ENCODE results near the gene GRK5.
A peak's percentile ranks its signal among the peaks of the same experiment; 100 is the strongest.

Gene GRK5

GRCh38 chr10:119384127-119384526, 176.8 kb downstream of the GRK5 start:
- no peak for DNase-seq

- DNase-seq = no peak
Measured at GRCh38 chr10:119386666-119387065, 179.3 kb downstream of the GRK5 start.

DNA sequence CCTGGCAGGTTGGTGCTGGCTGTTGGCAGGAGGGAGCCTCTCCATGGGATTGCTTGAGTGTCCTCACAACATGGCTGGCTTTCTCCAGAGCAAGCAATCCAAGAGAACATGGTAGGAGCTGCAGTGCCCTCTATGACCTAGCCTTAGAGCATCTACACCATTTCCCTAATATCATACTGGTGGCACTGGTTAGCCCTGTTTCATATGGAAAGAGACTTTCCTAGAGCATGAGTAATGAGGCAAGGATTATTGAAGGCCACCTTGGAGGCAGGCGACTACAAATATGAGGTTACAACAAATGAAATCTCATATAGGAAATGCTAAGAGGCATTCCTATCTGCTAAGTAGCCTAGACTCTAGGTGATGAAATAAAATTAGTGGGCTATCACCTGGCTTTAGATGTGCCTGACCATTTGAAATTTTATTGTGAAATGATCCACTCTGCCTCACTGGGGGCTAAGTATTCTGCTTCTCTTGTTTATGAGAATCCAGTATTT, 181.5 kb downstream of the GRK5 start:
- no peak for DNase-seq

DNA sequence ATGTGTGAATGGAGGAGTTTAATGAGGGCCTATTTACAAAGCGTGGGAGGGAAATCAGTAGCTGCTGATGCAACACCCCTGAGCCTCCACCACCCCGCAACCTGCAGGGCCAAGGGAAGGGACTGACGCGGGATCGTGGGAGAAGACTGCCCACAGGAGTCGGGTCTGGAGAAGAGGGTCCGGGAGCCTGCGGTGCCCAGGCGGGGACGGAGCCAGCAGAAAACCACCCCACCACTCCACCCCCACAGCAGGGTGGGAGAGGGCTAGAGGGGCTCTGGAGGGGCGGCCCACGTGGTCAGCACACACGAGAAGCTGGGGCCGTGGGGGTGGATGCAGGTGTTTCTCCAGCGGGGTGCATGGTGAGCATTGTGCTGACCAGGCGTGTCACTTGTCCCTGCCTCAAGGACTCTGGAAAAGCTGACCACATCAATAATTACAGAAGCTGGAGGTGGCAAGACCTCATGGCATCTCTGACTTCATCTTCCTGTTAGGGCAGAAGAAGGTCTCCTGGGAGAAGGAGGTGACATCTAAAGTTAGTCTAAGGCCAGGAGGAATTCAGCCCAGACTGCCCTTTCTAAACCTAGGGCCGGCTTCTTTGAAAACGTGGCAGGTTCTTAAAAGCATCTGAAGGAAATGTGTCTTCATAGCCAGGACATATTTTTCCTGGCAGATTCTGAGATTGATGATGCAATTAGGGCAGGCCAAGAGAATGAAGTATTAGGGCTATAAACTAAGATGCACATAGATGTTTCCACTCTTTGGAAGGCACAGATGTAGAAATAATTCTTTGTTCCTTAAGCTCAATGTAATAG, 184.3 kb downstream of the GRK5 start:
- DNase-seq = no peak

DNA sequence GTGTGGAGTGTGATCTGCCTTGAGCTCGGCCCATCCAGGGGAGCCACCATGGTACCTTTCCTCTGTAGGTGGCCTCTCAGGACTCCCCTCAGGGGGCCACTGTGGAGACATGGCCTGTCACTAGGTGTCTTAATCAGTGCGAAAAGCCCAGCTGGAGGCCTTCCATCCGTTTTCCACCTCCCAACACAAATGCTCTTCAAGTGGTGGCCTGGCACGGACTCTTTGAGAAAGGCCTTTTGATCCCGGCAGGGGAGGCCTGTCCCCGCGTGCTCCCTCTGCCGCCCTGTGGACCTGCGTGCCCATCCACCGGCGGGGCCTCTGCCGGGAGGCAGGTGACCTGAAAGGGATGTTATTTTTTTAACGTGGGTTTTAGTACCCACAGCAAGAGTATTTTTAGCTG, 185.6 kb downstream of the GRK5 start:
- DNase-seq = no peak

DNA sequence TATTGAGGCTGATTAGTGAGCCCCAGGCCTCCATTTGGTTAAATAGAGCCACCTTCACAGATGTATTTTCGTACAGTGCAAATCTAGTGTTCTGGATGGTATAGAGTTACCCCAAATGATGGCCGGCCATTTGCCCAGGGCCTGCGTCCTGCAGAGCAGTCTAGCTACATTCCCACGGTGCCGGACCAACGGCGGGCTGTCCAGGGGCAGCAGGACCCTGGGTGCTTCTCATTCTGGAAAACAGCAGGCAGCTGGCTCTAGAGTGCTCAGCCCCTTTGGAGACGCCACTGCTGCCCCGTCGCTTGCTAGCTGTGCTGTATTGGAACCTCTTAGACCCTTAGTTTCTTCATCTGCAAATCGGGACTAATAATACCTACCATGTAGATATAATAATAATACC, 186.1 kb downstream of the GRK5 start:
- DNase-seq = no peak

DNA sequence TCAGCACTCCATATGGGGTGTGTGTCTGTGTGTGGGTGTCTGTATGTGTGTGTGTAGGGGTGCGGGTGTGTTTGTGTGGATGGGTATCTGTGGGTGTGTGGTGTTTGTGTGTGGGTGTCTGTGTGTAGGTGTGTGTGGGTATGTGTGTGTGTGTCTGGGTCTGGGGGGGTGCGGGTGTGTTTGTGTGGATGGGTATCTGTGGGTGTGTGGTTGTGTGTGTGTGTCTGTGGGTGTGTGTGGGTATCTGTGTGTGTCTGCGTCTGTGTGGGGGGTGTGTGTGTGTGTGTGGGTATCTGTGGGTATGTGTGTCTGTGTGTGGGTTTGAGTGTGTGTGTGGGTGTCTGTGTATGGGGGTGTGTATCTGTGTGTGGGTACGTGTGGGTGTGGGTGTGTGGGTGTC, 186.5 kb downstream of the GRK5 start:
- DNase-seq = no peak

DNA sequence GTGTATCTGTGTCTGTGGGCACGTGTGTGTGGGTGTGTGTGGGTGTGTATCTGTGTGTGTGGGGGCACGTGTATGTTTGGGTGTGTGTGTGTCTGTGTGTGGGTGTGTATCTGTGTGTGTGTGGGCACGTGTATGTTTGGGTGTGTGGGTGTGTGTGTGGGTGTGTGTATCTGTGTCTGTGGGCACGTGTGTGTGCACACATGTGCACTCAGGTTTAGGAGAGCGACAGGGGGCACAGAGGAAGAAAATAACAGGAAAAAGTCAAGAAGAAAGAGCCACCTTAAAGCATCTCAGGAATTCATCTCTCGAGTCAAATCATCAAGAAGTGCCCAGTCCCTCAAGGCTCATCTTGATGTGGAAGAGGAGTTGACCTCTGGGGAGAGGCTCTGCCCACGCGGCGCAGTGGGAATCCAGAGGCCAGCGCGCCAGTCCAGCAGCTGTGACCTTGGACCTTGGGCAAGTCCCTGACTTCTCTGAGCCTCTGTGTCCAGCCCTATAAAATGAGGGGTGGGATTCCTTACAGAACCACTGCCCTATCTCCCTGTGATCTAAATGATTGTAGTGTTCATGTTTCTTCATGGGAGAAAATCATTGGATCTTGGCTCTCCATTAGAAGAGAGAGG, 187.4 kb downstream of the GRK5 start:
- no peak for DNase-seq

DNA sequence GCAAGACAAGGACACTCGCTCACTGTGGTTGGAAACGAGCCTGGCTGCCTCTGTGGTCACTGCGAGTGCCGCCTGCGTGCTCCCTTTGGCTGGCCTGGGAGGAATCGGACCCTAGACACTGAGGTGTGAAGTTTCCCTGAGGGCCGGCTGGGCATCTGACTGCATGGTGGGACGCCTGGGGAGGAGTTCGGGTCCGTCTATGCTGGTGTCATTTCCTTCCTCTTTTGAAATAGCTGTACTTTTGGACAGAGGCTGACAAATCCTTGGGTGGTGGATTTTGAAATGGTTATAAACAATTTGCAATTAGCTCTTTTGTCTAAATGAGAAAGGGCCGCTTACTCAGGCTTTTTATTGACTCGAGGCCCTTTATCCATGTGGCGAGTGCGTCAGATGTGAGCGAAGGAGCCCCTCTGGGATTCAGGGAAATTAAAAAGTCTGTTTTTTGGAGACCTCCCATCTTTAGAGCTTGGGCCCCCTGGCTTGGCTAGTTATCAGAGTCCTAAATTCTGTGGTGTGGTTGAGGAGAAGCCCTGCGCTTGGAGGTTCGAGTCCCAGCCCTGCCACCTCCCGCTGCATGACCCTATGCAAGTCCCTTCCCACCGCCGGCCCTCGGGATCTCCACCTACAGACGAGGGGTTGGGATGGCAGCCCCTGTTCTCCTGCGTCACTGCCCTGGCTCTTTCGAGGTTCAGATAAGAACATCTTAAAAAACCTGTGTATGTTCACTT, 188.1 kb downstream of the GRK5 start:
- DNase-seq = no peak

- DNase-seq = no peak
Measured at GRCh38 chr10:119396008-119396708, 188.8 kb downstream of the GRK5 start.

DNA sequence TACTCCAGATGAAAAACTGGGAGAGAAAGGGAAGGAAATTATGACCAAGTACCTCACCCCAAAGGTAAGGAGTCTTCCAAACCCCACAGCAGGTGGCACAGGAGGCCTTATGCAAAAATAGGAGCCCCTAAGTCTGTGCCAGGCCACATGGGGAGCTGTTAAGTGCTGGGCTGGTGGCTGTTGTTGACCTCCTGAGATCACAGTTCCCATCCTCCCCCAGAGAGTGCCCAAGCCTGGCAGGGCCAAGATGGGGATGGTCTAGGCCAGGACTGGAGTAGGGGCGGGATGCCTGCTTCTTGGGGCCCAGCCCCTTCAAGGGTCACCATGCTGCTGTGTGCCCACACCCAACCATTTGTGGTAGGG, 189.3 kb downstream of the GRK5 start:
- no peak for DNase-seq

DNA sequence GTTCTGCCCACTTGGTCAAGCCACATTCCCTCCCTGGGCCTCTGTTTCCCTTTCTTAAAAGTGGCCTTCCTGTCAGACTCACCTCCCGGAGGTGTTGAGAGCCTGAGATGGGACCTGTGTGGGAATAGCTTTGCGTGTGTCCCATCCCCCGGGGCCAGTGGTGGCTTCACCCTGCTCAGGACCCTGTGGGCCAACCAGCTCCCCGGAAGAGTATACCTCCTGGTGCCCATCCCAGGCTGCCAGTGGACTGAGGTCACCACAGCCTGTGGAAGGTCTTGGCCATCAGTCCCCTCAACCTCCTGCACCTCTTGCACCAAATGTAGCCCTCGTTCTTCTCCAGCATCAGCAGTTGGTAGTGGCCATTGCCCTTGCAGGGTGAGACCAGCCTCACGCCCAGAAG, 190.0 kb downstream of the GRK5 start:
- no peak for DNase-seq

DNA sequence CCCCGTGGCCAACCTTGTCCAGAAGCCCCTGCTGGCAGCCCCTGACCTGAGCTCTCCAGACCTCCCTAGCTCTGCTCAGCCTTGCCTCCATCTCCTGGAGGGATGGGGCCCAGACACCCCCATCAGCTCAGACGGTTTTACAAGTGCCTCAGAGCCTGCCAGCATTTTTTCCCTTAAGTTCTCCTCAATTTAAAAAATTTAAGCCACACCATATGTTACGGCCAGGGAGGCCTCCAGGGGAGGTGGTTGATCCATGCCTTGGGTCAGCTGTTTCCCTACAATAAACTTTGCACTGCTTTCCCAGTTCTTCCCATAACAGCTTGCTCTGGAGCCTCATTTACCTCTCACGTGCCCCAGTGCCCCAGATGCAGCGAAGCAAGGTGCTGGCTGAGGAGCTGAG, 191.6 kb downstream of the GRK5 start:
- DNase-seq = no peak

DNA sequence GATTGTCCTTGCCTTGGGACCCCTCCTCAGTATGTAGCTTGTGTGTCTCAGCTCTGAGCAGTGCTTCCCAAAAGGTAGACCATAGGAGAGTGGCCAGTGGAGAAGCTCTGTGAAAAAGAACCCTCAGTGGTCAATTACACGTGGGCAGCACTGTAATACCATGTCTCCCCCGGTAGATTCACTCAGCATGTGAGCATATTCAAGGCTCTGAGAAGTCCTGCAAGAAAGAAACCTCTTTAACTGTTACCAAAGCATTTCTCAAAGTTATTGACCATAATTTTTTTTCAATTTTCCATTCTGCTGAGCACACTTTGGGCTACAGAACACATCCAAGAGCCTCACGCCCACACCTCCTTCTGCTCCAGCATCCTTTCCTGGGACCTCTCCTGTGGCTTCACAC, 192.1 kb downstream of the GRK5 start:
- DNase-seq = no peak

DNA sequence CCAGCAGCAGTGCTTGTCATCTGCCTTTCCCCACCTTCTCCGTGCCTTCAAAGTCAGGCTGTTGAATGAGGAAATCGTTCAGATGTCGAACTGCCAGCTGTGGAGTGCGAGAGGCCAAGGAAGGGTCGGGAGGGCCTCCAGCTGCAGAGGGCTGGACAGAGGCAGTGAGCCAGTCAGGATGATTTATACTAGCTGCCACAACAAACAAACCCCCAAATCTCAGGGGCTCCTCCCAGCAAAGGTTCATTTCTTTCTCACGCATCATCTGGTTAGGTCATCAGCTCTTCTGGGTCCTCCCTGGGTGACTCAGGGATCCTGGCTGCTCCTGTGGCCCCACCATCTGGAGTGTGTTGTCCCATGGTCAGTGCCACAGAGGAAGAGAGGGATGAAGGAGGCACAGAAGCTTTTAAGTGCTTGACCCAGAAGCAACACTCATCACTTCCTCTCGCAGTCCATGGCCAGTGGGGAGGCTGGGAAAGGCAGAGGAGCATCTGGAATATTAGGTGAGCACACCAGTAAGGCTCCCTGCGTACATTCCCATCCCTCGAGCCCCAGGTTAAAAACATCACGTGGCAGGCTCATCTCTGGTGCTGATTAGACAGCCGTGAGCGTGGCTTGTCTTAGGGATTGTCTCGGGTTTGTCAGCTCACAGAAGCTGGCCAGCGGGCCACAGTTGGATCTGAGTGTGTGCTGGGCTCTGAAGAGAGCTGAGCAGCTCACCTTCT, 194.5 kb downstream of the GRK5 start:
- DNase-seq = peak; percentile 50

- DNase-seq = no peak
Measured at GRCh38 chr10:119403921-119404320, 196.6 kb downstream of the GRK5 start.

- no peak for DNase-seq
Measured at GRCh38 chr10:119404719-119405519, 197.5 kb downstream of the GRK5 start.

DNA sequence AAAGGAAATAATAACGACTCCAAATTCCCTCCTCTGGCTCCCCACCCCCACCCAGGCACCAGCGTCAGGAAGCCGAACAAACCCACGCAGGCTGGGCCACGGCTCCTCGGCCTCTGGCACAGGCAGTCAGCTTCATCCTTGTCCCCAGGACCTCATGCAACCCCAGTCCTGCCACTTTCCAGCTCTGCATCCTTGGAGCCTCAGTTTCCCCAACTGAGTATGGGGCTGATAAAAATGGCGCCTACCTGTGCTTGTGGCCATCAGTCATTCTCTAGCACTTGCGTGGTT, 198.1 kb downstream of the GRK5 start:
- no peak for DNase-seq

DNA sequence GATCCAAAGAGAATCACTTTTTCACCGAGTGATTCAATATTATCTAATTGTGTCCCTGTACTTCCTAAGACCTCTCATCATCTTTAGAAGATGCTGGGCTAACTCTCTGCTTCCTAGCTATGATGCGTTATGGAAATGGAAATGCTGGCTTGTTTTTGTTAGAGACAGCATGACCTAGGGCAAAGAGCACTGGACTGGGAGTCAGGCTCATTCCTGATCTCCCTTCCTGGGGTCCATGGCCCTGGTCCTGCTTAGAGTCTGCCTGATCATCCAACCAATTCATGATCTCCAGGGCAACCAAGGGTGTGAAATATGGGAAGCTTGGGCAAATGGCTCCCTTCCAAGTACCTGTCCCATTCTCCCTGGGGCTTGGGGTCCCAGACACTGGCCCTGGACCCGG, 198.8 kb downstream of the GRK5 start:
- DNase-seq = no peak

- DNase-seq = no peak
Measured at GRCh38 chr10:119406601-119407253, 199.4 kb downstream of the GRK5 start.

- DNase-seq = no peak
Measured at GRCh38 chr10:119407254-119407777, 199.9 kb downstream of the GRK5 start.
